Measurements from ENCODE around the gene SLC13A1.

Gene SLC13A1

DNA sequence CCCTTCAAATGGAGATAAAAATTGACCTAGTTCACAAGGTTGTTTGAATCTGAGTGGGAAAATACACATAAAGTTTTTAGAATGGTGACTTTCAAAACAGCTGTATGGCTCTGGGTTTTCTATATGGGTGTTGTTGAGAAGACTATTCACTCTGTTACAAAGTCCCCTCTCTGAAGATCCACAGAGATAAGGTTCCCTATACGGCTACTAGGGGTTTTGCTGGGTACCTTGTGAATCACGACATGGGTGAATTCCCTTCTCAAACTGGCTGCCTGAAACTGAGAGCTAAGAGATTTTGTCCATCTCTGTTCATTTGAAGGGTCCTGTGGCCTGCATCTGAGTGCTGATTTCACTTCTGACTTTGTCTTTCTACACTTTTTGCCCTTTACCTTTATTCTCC is 11.8 kb upstream of the SLC13A1 start:
- no peak for FAIRE-seq

DNA sequence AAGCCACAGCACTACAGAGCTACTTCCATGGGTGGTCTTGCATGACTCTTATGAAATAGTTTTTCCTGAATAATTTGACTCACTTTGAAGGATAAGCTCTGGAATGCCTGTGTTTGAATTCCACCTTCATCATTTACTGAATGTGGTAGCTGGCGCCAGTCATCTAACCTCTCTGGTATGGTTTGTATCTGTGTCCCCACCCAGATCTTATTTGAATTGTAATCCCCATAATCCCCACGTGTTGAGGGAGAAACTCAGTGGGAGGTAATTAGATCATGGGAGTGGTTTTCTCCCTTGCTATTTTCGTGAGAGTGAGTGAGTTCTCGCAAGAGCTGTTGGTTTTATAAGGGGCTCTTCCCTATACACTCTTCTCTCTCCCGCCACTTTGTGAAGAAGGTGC is 11.2 kb upstream of the SLC13A1 start:
- FAIRE-seq, result no peak
- DNase-seq (ENCODE audit: insufficient read length, low spot score), result no peak
- TF ChIP-seq, protein P1, sequence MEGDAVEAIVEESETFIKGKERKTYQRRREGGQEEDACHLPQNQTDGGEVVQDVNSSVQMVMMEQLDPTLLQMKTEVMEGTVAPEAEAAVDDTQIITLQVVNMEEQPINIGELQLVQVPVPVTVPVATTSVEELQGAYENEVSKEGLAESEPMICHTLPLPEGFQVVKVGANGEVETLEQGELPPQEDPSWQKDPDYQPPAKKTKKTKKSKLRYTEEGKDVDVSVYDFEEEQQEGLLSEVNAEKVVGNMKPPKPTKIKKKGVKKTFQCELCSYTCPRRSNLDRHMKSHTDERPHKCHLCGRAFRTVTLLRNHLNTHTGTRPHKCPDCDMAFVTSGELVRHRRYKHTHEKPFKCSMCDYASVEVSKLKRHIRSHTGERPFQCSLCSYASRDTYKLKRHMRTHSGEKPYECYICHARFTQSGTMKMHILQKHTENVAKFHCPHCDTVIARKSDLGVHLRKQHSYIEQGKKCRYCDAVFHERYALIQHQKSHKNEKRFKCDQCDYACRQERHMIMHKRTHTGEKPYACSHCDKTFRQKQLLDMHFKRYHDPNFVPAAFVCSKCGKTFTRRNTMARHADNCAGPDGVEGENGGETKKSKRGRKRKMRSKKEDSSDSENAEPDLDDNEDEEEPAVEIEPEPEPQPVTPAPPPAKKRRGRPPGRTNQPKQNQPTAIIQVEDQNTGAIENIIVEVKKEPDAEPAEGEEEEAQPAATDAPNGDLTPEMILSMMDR (IDR thresholded peaks at IDR 0.05; ENCODE audit: insufficient read depth, missing control alignments), result no peak

More for the DNA sequence above, 11.8 kb upstream of the SLC13A1 start:
- DNase-seq (ENCODE audit: insufficient read length, low spot score), result no peak
- TF ChIP-seq, protein P1 (IDR thresholded peaks at IDR 0.05; ENCODE audit: insufficient read depth, missing control alignments), result no peak

DNA sequence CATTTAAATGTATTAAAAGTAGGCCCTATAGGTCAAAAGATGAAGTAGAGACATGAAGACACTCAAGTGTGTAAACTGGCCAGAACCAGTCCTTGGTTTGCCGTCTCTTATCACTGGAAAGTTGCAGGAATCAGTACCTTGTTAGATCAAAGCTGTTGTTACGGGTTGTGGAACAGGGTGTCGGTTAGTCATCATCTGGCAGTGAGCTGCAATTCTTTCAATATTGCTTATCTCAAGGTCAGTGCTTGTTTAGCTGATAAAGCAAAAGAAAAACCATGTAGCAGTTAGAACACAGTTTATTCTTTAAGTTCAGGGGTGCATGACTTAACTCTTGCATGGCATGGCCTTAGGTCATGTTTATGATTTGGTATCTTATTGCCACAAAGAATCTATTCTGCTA is 10.0 kb upstream of the SLC13A1 start:
- no peak for DNase-seq (ENCODE audit: insufficient read length, low spot score)
- no peak for FAIRE-seq
- TF ChIP-seq, protein P1 (IDR thresholded peaks at IDR 0.05; ENCODE audit: insufficient read depth, missing control alignments), result no peak

DNA sequence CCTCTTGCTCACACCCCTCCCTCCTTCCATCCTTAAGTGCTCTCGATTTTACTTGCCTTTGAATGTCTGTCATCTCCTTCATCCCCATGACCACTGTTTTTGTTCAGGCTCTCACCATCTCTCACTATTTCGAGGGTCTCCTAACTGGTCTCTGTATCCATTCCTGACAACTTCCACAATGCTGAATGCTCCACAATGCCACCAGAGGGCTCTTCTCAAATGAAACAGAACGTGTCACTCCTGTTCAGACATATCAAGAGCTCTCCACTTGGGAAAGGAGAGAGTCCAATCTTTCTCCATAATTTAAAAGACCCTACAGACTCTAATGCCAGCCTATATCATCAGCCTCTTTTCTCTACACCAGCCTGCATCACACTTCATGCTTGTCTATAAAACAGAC is 9.0 kb upstream of the SLC13A1 start:
- TF ChIP-seq, protein P1 (IDR thresholded peaks at IDR 0.05; ENCODE audit: insufficient read depth, missing control alignments), result peak; percentile 39
- FAIRE-seq (no peak), DNase-seq (ENCODE audit: insufficient read length, low spot score) (no peak)

DNA sequence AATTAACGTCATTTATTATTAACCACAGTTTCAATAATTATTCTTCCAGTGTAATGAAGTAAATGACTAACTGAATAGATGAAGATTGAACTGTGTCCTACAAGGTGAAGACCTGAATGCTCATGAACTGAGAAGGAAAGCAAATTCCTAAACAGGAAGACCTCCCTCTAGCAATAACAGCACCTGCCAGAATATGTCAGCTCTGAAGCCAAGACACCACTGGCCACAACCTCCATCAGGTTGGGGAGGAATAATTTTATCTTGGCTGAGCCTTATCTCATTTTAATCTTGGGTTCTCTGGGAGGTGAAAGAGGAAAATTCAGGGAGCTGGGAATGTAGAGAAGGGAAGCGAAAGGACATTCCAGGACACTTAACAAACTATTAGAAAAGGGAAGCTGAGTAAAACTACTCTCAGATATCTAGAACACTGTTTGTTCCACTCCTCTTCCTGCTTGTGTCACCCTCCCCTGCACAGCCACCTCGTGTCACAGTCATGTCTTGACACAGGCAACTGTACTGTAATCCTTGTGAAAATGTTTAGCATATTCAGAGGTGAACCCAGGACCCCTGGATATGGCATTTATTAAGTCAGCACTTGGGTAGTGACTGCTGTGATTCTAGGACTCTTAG is 4.6 kb upstream of the SLC13A1 start:
- no peak for DNase-seq (ENCODE audit: insufficient read length, low spot score)
- no peak for FAIRE-seq
- TF ChIP-seq, protein P1 (IDR thresholded peaks at IDR 0.05; ENCODE audit: insufficient read depth, missing control alignments), result no peak

DNA sequence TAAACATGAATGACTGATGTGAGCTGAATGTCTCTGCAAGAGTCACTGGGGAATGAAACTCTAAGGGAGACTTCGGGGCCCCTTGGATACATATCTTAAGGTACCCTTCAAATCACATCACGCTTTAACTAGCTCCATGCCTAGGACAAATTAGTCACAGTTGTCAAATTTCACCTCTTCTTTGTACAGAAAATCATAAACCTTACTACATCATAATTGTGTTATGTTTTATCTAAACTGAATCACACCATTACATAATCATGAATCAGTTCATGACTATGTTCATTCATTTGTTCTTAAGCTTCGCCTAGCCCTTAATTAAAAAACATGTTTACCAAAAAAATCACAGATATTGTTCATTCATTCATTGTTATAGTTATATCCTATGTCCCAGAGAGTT is 2.1 kb upstream of the SLC13A1 start:
- no peak for DNase-seq (ENCODE audit: insufficient read length, low spot score)
- no peak for FAIRE-seq
- TF ChIP-seq, protein P1 (IDR thresholded peaks at IDR 0.05; ENCODE audit: insufficient read depth, missing control alignments), result no peak

All from D721Med (cell line).